PC-3 (cell line): ENCODE data around the gene TMEM131.

ENCODE experiments used
- CTCF ChIP-seq: fragments of 300-600 bp; sonication (generic); conservative IDR thresholded peaks from 2 replicates; pipeline ENCODE4 v1.5.1; 2017; ENCODE audit warnings: antibody characterized with exemption, low read depth, mild to moderate bottlenecking, low read length
- EZH2 ChIP-seq: fragments of 300-600 bp; sonication (generic); IDR thresholded peaks from one replicate; pipeline ENCODE4 v1.6.1; 2017; ENCODE audit warnings: antibody characterized with exemption, mild to moderate bottlenecking, low read length; ENCODE audit not compliant: unreplicated experiment
- EZH2phosphoT487 ChIP-seq: fragments of 300-600 bp; sonication (generic); IDR thresholded peaks from 2 replicates; pipeline ENCODE4 v1.6.1; 2018; ENCODE audit warnings: mild to moderate bottlenecking, antibody characterized with exemption, low read length, borderline replicate concordance

GRCh38 chr2:97736185-97736584 is 259.6 kb downstream of the TMEM131 start:
- TF ChIP-seq CTCF, result no peak
- TF ChIP-seq EZH2phosphoT487, result no peak
- no peak for TF ChIP-seq EZH2
